Measurements from ENCODE around the gene JUND. TPM values are rescaled to one million over a fixed set of nuclear protein-coding genes. Genes with fewer than 3 reads are reported as not detected.
A peak's percentile ranks its signal among the peaks of the same experiment; 100 is the strongest.

JUND gene
- total and polyA plus RNA-seq, 2 of the 4 experiments (the other 2 are of a cell fraction): 14.2 to 77.2 TPM

DNA sequence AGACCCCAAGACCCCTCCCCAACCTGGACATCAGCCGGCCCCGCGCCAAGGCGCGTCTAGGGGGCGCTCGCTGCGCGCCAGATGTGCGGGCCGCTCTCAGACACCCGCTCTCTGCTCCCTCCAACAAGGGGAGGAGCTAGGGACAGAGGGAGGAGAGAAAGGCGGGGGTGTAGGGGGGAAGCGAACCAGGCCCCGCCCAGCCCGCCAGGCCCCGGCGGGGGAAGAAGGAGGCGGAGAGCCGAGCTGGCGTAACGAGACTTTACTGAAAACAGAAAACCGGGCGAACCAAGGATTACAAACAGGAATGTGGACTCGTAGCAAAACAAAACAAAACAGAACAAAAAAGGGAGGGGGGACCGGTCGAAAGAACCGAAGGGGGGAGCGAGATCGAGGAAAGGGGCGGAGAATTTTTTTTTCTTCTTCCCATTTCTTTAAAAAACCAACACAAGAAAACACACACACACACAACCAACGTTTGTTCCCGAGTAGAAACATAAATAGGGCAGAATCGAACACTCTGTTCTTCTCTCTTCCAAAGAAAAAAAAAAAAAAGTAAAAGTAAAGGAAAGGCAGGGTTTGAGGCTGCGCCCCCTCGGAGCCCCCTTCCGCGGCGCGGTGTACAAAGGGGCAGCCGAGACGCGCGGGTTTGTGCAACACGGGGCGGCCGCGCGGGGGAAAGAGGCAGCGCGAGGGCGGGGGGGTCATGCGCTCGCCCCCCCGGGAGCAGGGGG, 1.7 kb downstream of the JUND start (continued):
- TF ChIP-seq, protein P1, sequence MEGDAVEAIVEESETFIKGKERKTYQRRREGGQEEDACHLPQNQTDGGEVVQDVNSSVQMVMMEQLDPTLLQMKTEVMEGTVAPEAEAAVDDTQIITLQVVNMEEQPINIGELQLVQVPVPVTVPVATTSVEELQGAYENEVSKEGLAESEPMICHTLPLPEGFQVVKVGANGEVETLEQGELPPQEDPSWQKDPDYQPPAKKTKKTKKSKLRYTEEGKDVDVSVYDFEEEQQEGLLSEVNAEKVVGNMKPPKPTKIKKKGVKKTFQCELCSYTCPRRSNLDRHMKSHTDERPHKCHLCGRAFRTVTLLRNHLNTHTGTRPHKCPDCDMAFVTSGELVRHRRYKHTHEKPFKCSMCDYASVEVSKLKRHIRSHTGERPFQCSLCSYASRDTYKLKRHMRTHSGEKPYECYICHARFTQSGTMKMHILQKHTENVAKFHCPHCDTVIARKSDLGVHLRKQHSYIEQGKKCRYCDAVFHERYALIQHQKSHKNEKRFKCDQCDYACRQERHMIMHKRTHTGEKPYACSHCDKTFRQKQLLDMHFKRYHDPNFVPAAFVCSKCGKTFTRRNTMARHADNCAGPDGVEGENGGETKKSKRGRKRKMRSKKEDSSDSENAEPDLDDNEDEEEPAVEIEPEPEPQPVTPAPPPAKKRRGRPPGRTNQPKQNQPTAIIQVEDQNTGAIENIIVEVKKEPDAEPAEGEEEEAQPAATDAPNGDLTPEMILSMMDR (conservative IDR thresholded peaks at IDR 0.05; ENCODE audit: low read depth, low read length): peak; percentile 76

DNA sequence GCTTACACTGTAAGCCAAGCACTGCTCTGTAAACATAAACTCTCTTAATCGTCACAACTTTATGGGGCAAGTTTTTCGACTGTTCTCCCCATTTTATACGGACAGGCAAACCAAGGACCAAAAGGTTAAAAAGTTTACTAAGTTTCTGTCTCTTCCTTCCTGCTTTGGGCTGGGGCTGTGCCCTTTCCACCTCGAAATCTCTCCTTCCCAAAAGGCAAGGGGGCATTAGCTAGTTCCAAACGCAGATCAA, 2.2 kb downstream of the JUND start:
- Histone ChIP-seq H3K56ac (ENCODE audit: extremely low read depth, insufficient read depth, low read length) (peak overlapping the region; percentile 46), H2BK5ac (ENCODE audit: low read depth, low read length, poor library complexity, severe bottlenecking) (no peak overlapping the region), H3K9ac (ENCODE audit: low read depth, low read length) (peak overlapping the region; percentile 84), H3K9me1 (ENCODE audit: insufficient read depth, low read length) (peaks cover 8% of the 10 kb centered on the region), H3K27ac (ENCODE audit: insufficient read depth, low read length) (peak overlapping the region; percentile 43), H3K4ac (ENCODE audit: low read depth, low read length) (peak overlapping the region; percentile 83; the same call in 1 of the 2 replicates), H3K4me3 (ENCODE audit: insufficient read depth, low read depth, low read length) (peak overlapping the region; percentile 95), H2AK5ac (ENCODE audit: low read depth, low read length) (peak overlapping the region; percentile 80; the same call in 1 of the 2 replicates), H4K8ac (ENCODE audit: low read depth in 2 of 2, low read length in 2 of 2) (0 out of 4 replicates have a peak overlapping the region, but pooled peaks of 1 of the 2 experiments have one; percentile 37), H3K14ac (replicated peaks; ENCODE audit: low read depth, low read length) (peak overlapping the region; percentile 77; the same call in 1 of the 2 replicates), H2AFZ (replicated peaks; ENCODE audit: low read length, poor library complexity) (peak overlapping the region; percentile 16), H3K18ac (ENCODE audit: low read depth, low read length) (no peak overlapping the region), H2BK15ac (ENCODE audit: low read depth, low read length) (no peak overlapping the region), H2AK9ac (replicated peaks; ENCODE audit: low read depth, low read length, poor library complexity) (peak overlapping the region; percentile 77), H3K4me2 (ENCODE audit: low read depth, low read length) (peak overlapping the region; percentile 86), H3K27me3 (ENCODE audit: control insufficient read depth, insufficient read depth, low read length) (no peaks in the 10 kb centered on the region), H4K5ac (ENCODE audit: low read depth, low read length) (no peak overlapping the region), H3K9me3 (ENCODE audit: control insufficient read depth, insufficient read depth, low read length) (no peaks in the 10 kb centered on the region), H3K79me1 (ENCODE audit: low read depth in 1 of 2, low read length in 2 of 2) (peaks cover 7 to 66% of the 10 kb centered on the region in 2 experiments; a peak in 3 of 4 replicates), H2BK20ac (ENCODE audit: low read depth, low read length) (no peak overlapping the region), H3K4me1 (ENCODE audit: control insufficient read depth, insufficient read depth, low read length) (peaks cover 28% of the 10 kb centered on the region), H3K23ac (ENCODE audit: low read depth, low read length) (peak overlapping the region; percentile 49), H2BK120ac (ENCODE audit: low read depth, low read length) (no peak overlapping the region), H4K91ac (ENCODE audit: insufficient read depth, low read depth, low read length) (no peak overlapping the region), H4K20me1 (ENCODE audit: insufficient read depth, low read length) (peaks cover 58% of the 10 kb centered on the region), H3K36me3 (ENCODE audit: control insufficient read depth, insufficient read depth, low read length) (peaks cover 14% of the 10 kb centered on the region)
- BruUV-seq (replicated peaks): no TSS peak
- no peak for ATAC-seq (ENCODE audit: low read depth)
- ChIA-PET POLR2A (ENCODE audit: unreplicated experiment) (interaction anchor here (0.5 to 1.6 kb wide), 7 partner anchors 21 to 1064 kb away, joined by 3 to 30 read pairs (median 5); partner anchors contain the start of genes LSM4 and USE1), CTCF (interaction anchor here (0.6 to 4.8 kb wide), 23 partner anchors 9 to 140 kb away, joined by 3 to 49 read pairs (median 4); partner anchors contain the start of genes LSM4 and SSBP4)
- intact Hi-C loops (cut with micrococcal nuclease) (loop anchor here (1.0 to 5.0 kb wide), 4 partner anchors 44 to 138 kb away; partner anchors contain the start of genes LSM4 and SSBP4), in situ Hi-C loops (cut with MboI; ENCODE audit: low sequenced_read_pairs) (loop anchor here (5.0 to 10.0 kb wide), 2 partner anchors 43 to 126 kb away; partner anchors contain the start of gene LSM4), dilution Hi-C loops (cut with HindIII; ENCODE audit: low sequenced_read_pairs, unreplicated experiment) (no loop called here)
- DNase-seq: no peak
- whole genome bisulfite sequencing, 2 experiments (ENCODE audit: extremely low coverage in 2 of 2, insufficient read length in 1 of 2): 0% methylated on average over 3 of the region's 5 CpGs; no CpG with 5 or more reads in 1 of the 2 experiments
- TF ChIP-seq CHD1 (IDR thresholded peaks at IDR 0.05; ENCODE audit: low read depth, low read length) (no peak), POLR2A (IDR thresholded peaks at IDR 0.05; ENCODE audit: low read depth, low read length) (no peak), NFE2L2 (IDR thresholded peaks at IDR 0.05; ENCODE audit: low read depth, low read length) (no peak), MXI1 (IDR thresholded peaks at IDR 0.05; ENCODE audit: borderline replicate concordance, low read depth, low read length) (no peak), BHLHE40 (IDR thresholded peaks at IDR 0.05; ENCODE audit: low read depth, low read length) (no peak), CEBPB (IDR thresholded peaks at IDR 0.05; ENCODE audit: low read depth, low read length) (no peak), RCOR1 (IDR thresholded peaks at IDR 0.05; ENCODE audit: insufficient replicate concordance, low read length) (no peak), RFX5 (IDR thresholded peaks at IDR 0.05; ENCODE audit: low read depth, low read length) (no peak), SMC3 (IDR thresholded peaks at IDR 0.05; ENCODE audit: low read depth, low read length) (no peak), MAFK (IDR thresholded peaks at IDR 0.05; ENCODE audit: low read depth, low read length) (no peak), FOS (IDR thresholded peaks at IDR 0.05; ENCODE audit: low read depth, low read length) (no peak), MAZ (IDR thresholded peaks at IDR 0.05; ENCODE audit: borderline replicate concordance, low read depth, low read length) (no peak)
- TF ChIP-seq, protein P2, sequence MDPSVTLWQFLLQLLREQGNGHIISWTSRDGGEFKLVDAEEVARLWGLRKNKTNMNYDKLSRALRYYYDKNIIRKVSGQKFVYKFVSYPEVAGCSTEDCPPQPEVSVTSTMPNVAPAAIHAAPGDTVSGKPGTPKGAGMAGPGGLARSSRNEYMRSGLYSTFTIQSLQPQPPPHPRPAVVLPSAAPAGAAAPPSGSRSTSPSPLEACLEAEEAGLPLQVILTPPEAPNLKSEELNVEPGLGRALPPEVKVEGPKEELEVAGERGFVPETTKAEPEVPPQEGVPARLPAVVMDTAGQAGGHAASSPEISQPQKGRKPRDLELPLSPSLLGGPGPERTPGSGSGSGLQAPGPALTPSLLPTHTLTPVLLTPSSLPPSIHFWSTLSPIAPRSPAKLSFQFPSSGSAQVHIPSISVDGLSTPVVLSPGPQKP (IDR thresholded peaks at IDR 0.05; ENCODE audit: borderline replicate concordance, low read depth, low read length): no peak
